ENCODE results near the gene PRKCH.

PRKCH gene

DNA sequence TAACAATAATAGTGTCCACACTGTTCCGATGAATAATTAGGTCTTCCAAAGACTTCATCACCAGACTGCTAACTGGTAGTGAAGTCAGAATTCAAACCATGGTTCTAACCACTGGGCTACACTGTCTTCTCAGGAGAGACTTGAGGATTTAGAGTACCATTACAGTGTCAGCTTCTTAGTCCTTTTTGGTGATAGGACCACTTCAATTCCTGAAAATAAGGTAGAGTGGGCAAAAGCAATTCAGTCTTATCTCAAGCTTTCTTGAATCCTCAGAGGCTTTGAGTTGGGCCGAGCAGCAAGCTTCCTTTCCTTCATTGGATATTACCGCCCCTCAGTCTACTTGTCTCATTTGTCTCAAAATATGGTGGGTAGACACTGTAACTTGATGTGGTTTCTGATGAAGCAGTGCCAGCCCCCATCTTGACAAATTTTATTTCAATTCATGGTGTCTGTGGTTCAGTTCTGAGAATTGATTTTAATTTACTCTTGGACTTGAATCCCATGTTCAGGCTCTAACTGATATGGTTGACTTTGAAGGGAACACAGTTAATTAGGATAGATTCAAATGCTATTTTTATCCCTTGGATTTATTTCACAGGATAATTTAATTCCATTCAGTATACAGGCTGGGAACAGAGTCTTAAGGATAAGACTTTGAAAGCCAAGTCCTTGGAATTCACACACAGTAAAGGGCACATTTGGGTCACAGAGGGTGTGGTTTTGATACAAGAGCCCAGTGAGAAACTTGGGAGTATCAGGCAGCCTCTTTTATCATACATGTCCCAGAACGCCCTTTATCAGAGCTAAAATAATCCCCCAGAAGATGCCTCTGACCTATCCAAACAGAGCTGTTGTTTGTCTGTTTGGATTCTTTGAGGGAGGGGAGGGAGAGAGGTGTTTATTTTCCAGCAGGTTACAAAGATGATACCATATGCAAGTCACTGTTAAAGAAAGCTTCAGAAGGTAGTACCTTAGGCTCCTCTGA, 167.3 kb downstream of the PRKCH start:
- Histone ChIP-seq H3K4me2 (ENCODE audit: low read length) (no peak overlapping the region), H3K4me3 (ENCODE audit: low read length) (no peak overlapping the region), H3K9ac (ENCODE audit: low read length) (no peak overlapping the region), H2AFZ (ENCODE audit: low read depth, low read length) (no peak overlapping the region), H3K27ac (ENCODE audit: low read length) (no peak overlapping the region), H4K20me1 (ENCODE audit: insufficient read depth, low read length) (no peaks in the 10 kb centered on the region), H3K27me3 (ENCODE audit: low read depth, low read length) (peaks cover 14% of the 10 kb centered on the region; the same call in 1 of the 2 replicates), H3K79me2 (ENCODE audit: low read length) (no peaks in the 10 kb centered on the region), H3K9me3 (ENCODE audit: insufficient read depth, low read length) (no peaks in the 10 kb centered on the region), H3K4me1 (ENCODE audit: low read length) (peaks cover 5% of the 10 kb centered on the region), H3K36me3 (replicated peaks; ENCODE audit: low read depth, low read length) (no peaks in the 10 kb centered on the region)
- TF ChIP-seq CTCF (IDR thresholded peaks at IDR 0.05; ENCODE audit: low read depth, low read length) (no peak), EZH2phosphoT487 (IDR thresholded peaks at IDR 0.05; ENCODE audit: low read depth) (no peak)

GRCh38 chr14:61489512-61489911, 168.1 kb downstream of the PRKCH start:
- no peaks in the 10 kb centered on the region for H3K9me3 ChIP-seq (ENCODE audit: insufficient read depth, low read length)
- no peak overlapping the region for H2AFZ ChIP-seq (ENCODE audit: low read depth, low read length)
- no peak overlapping the region for H3K27ac ChIP-seq (ENCODE audit: low read length)
- no peak overlapping the region for H3K4me2 ChIP-seq (ENCODE audit: low read length)
- H3K27me3 ChIP-seq (ENCODE audit: low read depth, low read length) = peaks cover 17% of the 10 kb centered on the region; the same call in 1 of the 2 replicates
- no peak for TF ChIP-seq CTCF (IDR thresholded peaks at IDR 0.05; ENCODE audit: low read depth, low read length)
- no peak for TF ChIP-seq EZH2phosphoT487 (IDR thresholded peaks at IDR 0.05; ENCODE audit: low read depth)
- H4K20me1 ChIP-seq (ENCODE audit: insufficient read depth, low read length) = no peaks in the 10 kb centered on the region
- no peaks in the 10 kb centered on the region for H3K79me2 ChIP-seq (ENCODE audit: low read length)
- no peak overlapping the region for H3K4me3 ChIP-seq (ENCODE audit: low read length)
- H3K36me3 ChIP-seq (replicated peaks; ENCODE audit: low read depth, low read length) = no peaks in the 10 kb centered on the region
- peaks cover 5% of the 10 kb centered on the region for H3K4me1 ChIP-seq (ENCODE audit: low read length)
- no peak overlapping the region for H3K9ac ChIP-seq (ENCODE audit: low read length)

- TF ChIP-seq CTCF (IDR thresholded peaks at IDR 0.05; ENCODE audit: low read depth, low read length) (no peak), EZH2phosphoT487 (IDR thresholded peaks at IDR 0.05; ENCODE audit: low read depth) (no peak)
- peaks cover 19% of the 10 kb centered on the region; the same call in 1 of the 2 replicates for H3K27me3 ChIP-seq (ENCODE audit: low read depth, low read length)
- H2AFZ ChIP-seq (ENCODE audit: low read depth, low read length) = no peak overlapping the region
- H3K9me3 ChIP-seq (ENCODE audit: insufficient read depth, low read length) = no peaks in the 10 kb centered on the region
- no peak overlapping the region for H3K27ac ChIP-seq (ENCODE audit: low read length)
- no peak overlapping the region for H3K4me2 ChIP-seq (ENCODE audit: low read length)
- H3K79me2 ChIP-seq (ENCODE audit: low read length) = no peaks in the 10 kb centered on the region
- peaks cover 5% of the 10 kb centered on the region for H3K4me1 ChIP-seq (ENCODE audit: low read length)
- H3K36me3 ChIP-seq (replicated peaks; ENCODE audit: low read depth, low read length) = no peaks in the 10 kb centered on the region
- H3K9ac ChIP-seq (ENCODE audit: low read length) = no peak overlapping the region
- H4K20me1 ChIP-seq (ENCODE audit: insufficient read depth, low read length) = no peaks in the 10 kb centered on the region
- H3K4me3 ChIP-seq (ENCODE audit: low read length) = no peak overlapping the region
Observed at GRCh38 chr14:61489932-61490331, 168.6 kb downstream of the PRKCH start.

- Histone ChIP-seq H3K27me3 (ENCODE audit: low read depth, low read length) (peaks cover 20% of the 10 kb centered on the region; the same call in 1 of the 2 replicates), H3K4me1 (ENCODE audit: low read length) (peaks cover 5% of the 10 kb centered on the region), H3K4me2 (ENCODE audit: low read length) (no peak overlapping the region), H3K36me3 (replicated peaks; ENCODE audit: low read depth, low read length) (no peaks in the 10 kb centered on the region), H4K20me1 (ENCODE audit: insufficient read depth, low read length) (no peaks in the 10 kb centered on the region), H3K27ac (ENCODE audit: low read length) (no peak overlapping the region), H3K9ac (ENCODE audit: low read length) (no peak overlapping the region), H3K4me3 (ENCODE audit: low read length) (no peak overlapping the region), H3K9me3 (ENCODE audit: insufficient read depth, low read length) (no peaks in the 10 kb centered on the region), H2AFZ (ENCODE audit: low read depth, low read length) (no peak overlapping the region), H3K79me2 (ENCODE audit: low read length) (no peaks in the 10 kb centered on the region)
- no peak for TF ChIP-seq EZH2phosphoT487 (IDR thresholded peaks at IDR 0.05; ENCODE audit: low read depth)
- TF ChIP-seq CTCF (IDR thresholded peaks at IDR 0.05; ENCODE audit: low read depth, low read length) = no peak
Observed at GRCh38 chr14:61491224-61491623, 169.8 kb downstream of the PRKCH start.
